Activated naive CD4-positive, alpha-beta T cell treated with anti-CD3 and anti-CD28 coated beads for 36 hours (primary cell): ENCODE measurements around the gene CLDN11. TPM values are rescaled to one million over a fixed set of nuclear protein-coding genes. Genes with fewer than 3 reads are reported as not detected.

Source experiments
- CTCF ChIA-PET: fragments of 350-600 bp; sonication (Branson Sonifier 250); formaldehyde crosslinking; loops from one replicate; lab custom pipeline; 2021; ENCODE audit warnings: antibody characterized with exemption; lab: Charles Lee
- DNase-seq: peaks from one replicate; pipeline ENCODE4 v3.0.0-alpha.2; 2020
- H3K27ac Mint-ChIP-seq: one replicate; pipeline ENCODE4 v1.8.0; 2021; ENCODE audit warnings: mild to moderate bottlenecking, mixed read lengths
- H3K27me3 Mint-ChIP-seq: one replicate; pipeline ENCODE4 v1.8.0; 2021; ENCODE audit warnings: low read depth, mixed read lengths
- H3K36me3 Mint-ChIP-seq: one replicate; pipeline ENCODE4 v1.8.0; 2021; ENCODE audit warnings: low read depth, mixed read lengths
- H3K4me1 Mint-ChIP-seq: one replicate; pipeline ENCODE4 v1.8.0; 2021; ENCODE audit warnings: low read depth, mixed read lengths
- H3K4me3 Mint-ChIP-seq: one replicate; pipeline ENCODE4 v1.8.0; 2021; ENCODE audit warnings: mild to moderate bottlenecking, moderate library complexity, mixed read lengths
- H3K9me3 Mint-ChIP-seq: one replicate; pipeline ENCODE4 v1.8.0; 2021; ENCODE audit warnings: mixed read lengths
- intact Hi-C: fragments of 100-400 bp; cut with micrococcal nuclease; formaldehyde crosslinking; loops from one replicate; pipeline ENCODE4 v1.15.1; 2023
- total RNA-seq, 2 experiments: library from RNA; stranded (reverse); gene quantifications; one replicate each; pipeline ENCODE4 v1.2.3, GENCODE V29; 2021

CLDN11 gene
- total RNA-seq, 2 experiments from 2014 or later = not detected

DNA sequence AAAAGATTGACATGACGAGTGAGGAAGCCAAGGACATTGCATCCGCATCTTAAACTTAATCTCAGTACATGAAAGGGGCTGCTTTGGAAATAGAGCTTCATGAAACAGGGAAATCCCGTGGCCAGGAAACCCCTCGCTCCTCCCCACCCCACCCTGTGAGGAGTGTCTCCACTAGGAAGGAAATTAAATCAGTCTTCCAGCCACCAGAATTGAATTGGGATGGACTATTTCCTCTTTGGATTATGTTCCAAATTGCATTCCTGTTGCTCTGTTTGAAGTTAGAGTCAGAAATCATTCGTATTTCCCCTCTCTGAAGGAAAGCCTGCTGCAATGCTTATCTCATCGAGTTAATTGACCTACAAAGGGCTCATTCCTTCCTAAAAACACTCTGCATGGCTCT is 35.8 kb downstream of the CLDN11 start:
- Mint-ChIP-seq H3K9me3 (no peaks in the 10 kb centered on the region), H3K27me3 (peaks cover 2% of the 10 kb centered on the region), H3K4me1 (no peaks in the 10 kb centered on the region), H3K27ac (no peak overlapping the region), H3K4me3 (no peak overlapping the region), H3K36me3 (no peaks in the 10 kb centered on the region)
- DNase-seq = no peak
- intact Hi-C loops = no loop called here
- CTCF ChIA-PET = interaction anchor here (1.0 kb wide), 1 partner anchor 39 kb away, joined by 3 read pairs; no protein-coding TSS in a partner anchor

- no peak overlapping the region for H3K4me3 Mint-ChIP-seq
- intact Hi-C loops = no loop called here
- no peaks in the 10 kb centered on the region for H3K36me3 Mint-ChIP-seq
- H3K27me3 Mint-ChIP-seq = peaks cover 2% of the 10 kb centered on the region
- no peak for DNase-seq
- H3K9me3 Mint-ChIP-seq = no peaks in the 10 kb centered on the region
- no peak overlapping the region for H3K27ac Mint-ChIP-seq
- no peaks in the 10 kb centered on the region for H3K4me1 Mint-ChIP-seq
- CTCF ChIA-PET = interaction anchor here (1.0 kb wide), 1 partner anchor 26 kb away, joined by 3 read pairs; no protein-coding TSS in a partner anchor
These were observed 39.6 kb downstream of the CLDN11 start for GRCh38 chr3:170458285-170458684.

DNA sequence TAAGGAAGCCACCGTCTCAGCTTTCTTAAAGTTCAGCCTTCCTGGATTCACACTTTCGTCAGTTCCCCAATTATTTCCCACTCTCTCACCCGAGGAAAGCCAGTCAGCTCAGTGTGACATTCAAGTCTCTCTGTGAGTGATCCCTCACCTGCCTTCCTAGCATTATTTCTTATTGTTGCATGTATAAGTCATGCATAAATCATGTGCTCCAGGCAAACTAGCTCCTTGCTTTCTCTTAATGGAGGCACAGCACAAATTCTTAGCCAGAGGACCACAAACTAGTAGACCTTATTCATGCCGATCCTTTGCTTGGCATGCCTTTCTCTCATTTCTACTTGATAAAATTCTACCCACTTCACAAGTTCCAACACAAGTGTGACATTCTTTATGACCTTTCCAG is 44.3 kb downstream of the CLDN11 start:
- peaks cover 2% of the 10 kb centered on the region for H3K27me3 Mint-ChIP-seq
- H3K4me1 Mint-ChIP-seq = no peaks in the 10 kb centered on the region
- no peaks in the 10 kb centered on the region for H3K36me3 Mint-ChIP-seq
- no peak overlapping the region for H3K27ac Mint-ChIP-seq
- DNase-seq = no peak
- no peak overlapping the region for H3K4me3 Mint-ChIP-seq
- intact Hi-C loops = no loop called here
- H3K9me3 Mint-ChIP-seq = no peaks in the 10 kb centered on the region
- CTCF ChIA-PET = interaction anchor here (0.9 kb wide), 1 partner anchor 50 kb away, joined by 4 read pairs; no protein-coding TSS in a partner anchor

DNA sequence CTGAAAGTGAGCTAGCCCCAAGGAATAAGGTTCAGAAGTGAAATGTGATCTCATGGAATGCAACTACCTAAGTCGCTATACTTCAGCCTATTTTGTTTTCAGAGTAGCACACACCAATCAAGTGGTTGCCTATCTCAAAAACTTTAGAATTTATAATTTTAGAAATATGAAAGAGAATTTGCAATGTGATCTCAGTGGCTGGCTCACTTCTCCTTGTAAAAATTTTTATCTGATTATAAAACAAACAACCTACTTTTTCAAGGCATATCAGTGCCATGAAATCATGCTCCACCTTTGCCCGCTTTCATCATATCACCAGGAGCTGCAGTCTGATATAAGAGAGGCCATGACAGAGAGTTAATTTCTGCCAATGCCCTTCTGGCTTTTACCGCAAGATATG is 47.3 kb downstream of the CLDN11 start:
- no peaks in the 10 kb centered on the region for H3K4me1 Mint-ChIP-seq
- no peak overlapping the region for H3K27ac Mint-ChIP-seq
- no peaks in the 10 kb centered on the region for H3K36me3 Mint-ChIP-seq
- no peaks in the 10 kb centered on the region for H3K9me3 Mint-ChIP-seq
- peaks cover 7% of the 10 kb centered on the region for H3K27me3 Mint-ChIP-seq
- DNase-seq = no peak
- H3K4me3 Mint-ChIP-seq = no peak overlapping the region
- CTCF ChIA-PET = no interaction called here
- intact Hi-C loops = no loop called here

- intact Hi-C loops = no loop called here
- no peaks in the 10 kb centered on the region for H3K36me3 Mint-ChIP-seq
- H3K4me3 Mint-ChIP-seq = no peak overlapping the region
- no peaks in the 10 kb centered on the region for H3K9me3 Mint-ChIP-seq
- no peaks in the 10 kb centered on the region for H3K4me1 Mint-ChIP-seq
- peaks cover 14% of the 10 kb centered on the region for H3K27me3 Mint-ChIP-seq
- CTCF ChIA-PET = no interaction called here
- H3K27ac Mint-ChIP-seq = no peak overlapping the region
- DNase-seq = no peak
These were observed 48.3 kb downstream of the CLDN11 start for GRCh38 chr3:170467007-170467406.

GRCh38 chr3:170467571-170468147 is 49.0 kb downstream of the CLDN11 start:
- intact Hi-C loops = no loop called here
- CTCF ChIA-PET = no interaction called here
- peaks cover 14% of the 10 kb centered on the region for H3K27me3 Mint-ChIP-seq
- H3K36me3 Mint-ChIP-seq = no peaks in the 10 kb centered on the region
- DNase-seq = no peak
- H3K4me1 Mint-ChIP-seq = no peaks in the 10 kb centered on the region
- H3K9me3 Mint-ChIP-seq = no peaks in the 10 kb centered on the region
- no peak overlapping the region for H3K27ac Mint-ChIP-seq
- H3K4me3 Mint-ChIP-seq = no peak overlapping the region

GRCh38 chr3:170469151-170470062 is 50.7 kb downstream of the CLDN11 start:
- intact Hi-C loops = no loop called here
- no peak overlapping the region for H3K4me3 Mint-ChIP-seq
- H3K9me3 Mint-ChIP-seq = no peaks in the 10 kb centered on the region
- no peak for DNase-seq
- H3K36me3 Mint-ChIP-seq = no peaks in the 10 kb centered on the region
- CTCF ChIA-PET = interaction anchor here (0.8 kb wide), 1 partner anchor 9 kb away, joined by 3 read pairs; no protein-coding TSS in a partner anchor
- no peak overlapping the region for H3K27ac Mint-ChIP-seq
- peaks cover 20% of the 10 kb centered on the region for H3K27me3 Mint-ChIP-seq
- no peaks in the 10 kb centered on the region for H3K4me1 Mint-ChIP-seq

DNA sequence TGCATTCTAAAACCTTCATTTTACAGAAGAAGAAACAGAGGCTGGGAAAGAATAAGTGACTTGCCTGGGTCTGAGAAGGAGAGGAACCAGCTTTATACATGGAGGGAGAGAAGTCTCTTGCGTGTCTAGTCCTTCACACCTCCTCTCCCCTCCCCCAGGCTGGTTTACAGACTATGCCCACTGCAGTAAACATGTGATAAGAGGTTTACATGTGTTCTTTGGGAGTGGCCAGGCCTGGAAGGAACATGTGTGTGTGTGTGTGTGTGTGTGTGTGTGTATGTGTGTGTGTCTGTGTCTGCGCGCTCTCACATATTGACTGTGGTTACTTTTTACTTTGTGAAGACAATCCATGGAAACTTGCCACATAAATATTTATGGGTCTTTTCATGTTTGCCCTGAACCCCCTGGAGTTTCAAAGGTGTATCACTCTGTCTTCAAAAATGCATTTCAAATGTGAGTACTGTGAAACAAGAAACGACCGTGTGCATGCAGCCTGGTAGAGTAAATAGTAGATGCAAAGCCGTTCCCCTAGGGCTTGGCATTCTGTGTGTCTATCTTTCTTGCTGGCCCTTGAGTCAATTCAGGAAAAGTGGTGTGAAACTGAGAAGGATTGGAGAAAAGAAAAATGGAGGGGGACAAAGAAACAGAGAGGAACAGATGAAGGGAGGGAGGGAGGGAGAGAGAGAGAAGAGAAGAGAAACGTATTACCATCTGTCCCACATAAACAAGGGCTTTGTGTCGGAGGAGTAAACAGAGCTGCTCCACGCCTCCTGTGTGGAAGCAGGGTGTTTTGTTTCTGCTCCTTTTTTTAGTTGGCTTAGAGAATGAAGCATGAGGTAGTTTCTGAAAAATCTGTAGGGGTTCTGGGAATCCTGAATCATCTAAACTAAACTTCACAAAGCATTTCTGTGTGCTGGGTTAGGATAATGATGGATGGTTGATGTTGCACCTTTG is 51.7 kb downstream of the CLDN11 start:
- CTCF ChIA-PET = no interaction called here
- Mint-ChIP-seq H3K27me3 (peaks cover 24% of the 10 kb centered on the region), H3K9me3 (no peaks in the 10 kb centered on the region), H3K27ac (peak overlapping the region; percentile 48), H3K36me3 (no peaks in the 10 kb centered on the region), H3K4me3 (no peak overlapping the region), H3K4me1 (no peaks in the 10 kb centered on the region)
- intact Hi-C loops = no loop called here
- no peak for DNase-seq

- no peaks in the 10 kb centered on the region for H3K9me3 Mint-ChIP-seq
- peaks cover 27% of the 10 kb centered on the region for H3K27me3 Mint-ChIP-seq
- H3K27ac Mint-ChIP-seq = no peak overlapping the region
- CTCF ChIA-PET = no interaction called here
- no peak for DNase-seq
- H3K4me1 Mint-ChIP-seq = no peaks in the 10 kb centered on the region
- H3K4me3 Mint-ChIP-seq = no peak overlapping the region
- intact Hi-C loops = no loop called here
- H3K36me3 Mint-ChIP-seq = no peaks in the 10 kb centered on the region
These were observed 52.5 kb downstream of the CLDN11 start for GRCh38 chr3:170471149-170471548.

- H3K27me3 Mint-ChIP-seq = peaks cover 27% of the 10 kb centered on the region
- CTCF ChIA-PET = no interaction called here
- H3K36me3 Mint-ChIP-seq = no peaks in the 10 kb centered on the region
- H3K9me3 Mint-ChIP-seq = no peaks in the 10 kb centered on the region
- H3K4me1 Mint-ChIP-seq = no peaks in the 10 kb centered on the region
- no peak for DNase-seq
- no peak overlapping the region for H3K4me3 Mint-ChIP-seq
- intact Hi-C loops = no loop called here
- H3K27ac Mint-ChIP-seq = no peak overlapping the region
These were observed 54.7 kb downstream of the CLDN11 start for GRCh38 chr3:170473358-170473757.

DNA sequence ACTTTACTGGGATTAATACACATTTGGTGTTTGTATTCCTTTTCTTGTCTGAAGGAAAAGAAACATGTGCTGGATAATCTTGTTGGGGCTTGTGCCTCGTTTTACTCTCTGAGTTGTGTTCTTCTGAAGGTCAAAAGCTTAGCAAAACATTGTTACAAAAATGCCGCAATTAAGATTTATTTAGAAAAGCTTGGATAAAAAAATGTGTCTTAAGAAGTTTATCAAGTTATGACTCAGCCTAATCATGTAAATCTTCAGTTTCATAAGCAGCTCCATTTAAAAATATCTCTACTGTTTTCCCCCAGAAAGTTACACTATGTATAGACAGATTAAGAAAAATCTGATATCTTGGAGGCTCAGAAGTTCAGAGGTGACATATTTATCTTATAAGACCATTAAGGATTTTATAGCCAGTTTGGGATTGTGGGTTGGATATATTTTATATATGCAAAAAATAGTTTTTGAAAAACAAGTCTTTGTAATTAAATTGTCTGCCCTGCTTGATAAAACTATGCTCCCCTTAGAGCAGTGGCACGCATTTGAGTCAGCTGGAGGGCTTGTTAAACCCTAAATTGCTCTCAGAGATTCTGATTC is 56.5 kb downstream of the CLDN11 start:
- H3K27me3 Mint-ChIP-seq = peaks cover 25% of the 10 kb centered on the region
- no peaks in the 10 kb centered on the region for H3K9me3 Mint-ChIP-seq
- H3K27ac Mint-ChIP-seq = no peak overlapping the region
- no peaks in the 10 kb centered on the region for H3K36me3 Mint-ChIP-seq
- intact Hi-C loops = no loop called here
- no peak overlapping the region for H3K4me3 Mint-ChIP-seq
- CTCF ChIA-PET = no interaction called here
- H3K4me1 Mint-ChIP-seq = no peaks in the 10 kb centered on the region
- no peak for DNase-seq

DNA sequence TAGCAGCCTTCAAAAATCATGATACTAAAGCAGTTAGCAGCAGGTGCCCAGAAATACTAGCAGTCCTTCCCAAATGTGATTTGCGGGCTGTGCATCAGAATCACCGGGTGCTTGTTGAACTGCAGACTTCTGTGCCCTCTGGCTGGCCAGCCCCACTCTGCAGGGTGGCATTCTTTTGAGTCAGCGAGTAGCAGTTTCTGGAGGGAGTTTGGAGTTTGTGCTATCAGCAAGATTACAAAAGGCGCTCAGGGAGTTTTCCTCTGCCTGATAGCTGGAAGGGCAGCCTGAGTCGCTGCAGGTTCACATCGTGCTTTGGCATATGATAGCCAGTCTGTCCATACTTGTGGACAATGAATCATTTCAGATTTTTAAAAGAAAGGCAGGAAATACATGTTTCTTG is 57.6 kb downstream of the CLDN11 start:
- peaks cover 17% of the 10 kb centered on the region for H3K27me3 Mint-ChIP-seq
- H3K9me3 Mint-ChIP-seq = no peaks in the 10 kb centered on the region
- CTCF ChIA-PET = no interaction called here
- no peaks in the 10 kb centered on the region for H3K36me3 Mint-ChIP-seq
- no peaks in the 10 kb centered on the region for H3K4me1 Mint-ChIP-seq
- no peak overlapping the region for H3K4me3 Mint-ChIP-seq
- intact Hi-C loops = no loop called here
- no peak for DNase-seq
- H3K27ac Mint-ChIP-seq = no peak overlapping the region
